SK-N-SH (cell line): ENCODE data around the gene FOXR1. TPM values are rescaled to one million over a fixed set of nuclear protein-coding genes. Genes with fewer than 3 reads are reported as not detected.

Experiments
- CTCF ChIA-PET: fragments of 300-600, 350-600 bp; formaldehyde crosslinking; extraction: SDS; loops from one replicate; lab custom pipeline; 2021; lab: Yijun Ruan, JAX
- POLR2A ChIA-PET: fragments of 350-600 bp; sonication (Branson Sonifier 250); formaldehyde crosslinking; extraction: SDS; loops from one replicate; lab custom pipeline; 2020; ENCODE audit warnings: antibody characterized with exemption, inconsistent platforms; lab: Yijun Ruan, JAX
- DNase-seq: peaks from one replicate; pipeline ENCODE4 v3.0.0; 2012
- H2AFZ ChIP-seq: fragments of 200-600 bp; sonication (generic); 2 replicates; pipeline ENCODE4 v1.8.1; 2016; ENCODE audit warnings: antibody characterized with exemption, mild to moderate bottlenecking, low read depth
- H3F3A ChIP-seq: fragments of 200-600 bp; sonication (generic); replicated peaks from 2 replicates; pipeline ENCODE3; 2016; ENCODE audit warnings: antibody characterized with exemption, mild to moderate bottlenecking; ENCODE audit not compliant: insufficient read depth
- H3K27ac ChIP-seq, 2 experiments: fragments of 200-500 bp in 1 of 2; fragments of 200-600 bp in 1 of 2; sonication (Bioruptor generic) in 1 of 2; sonication (generic), shearing (Covaris generic) in 1 of 2; 2 replicates each; pipeline versions ENCODE4 v1.5.1 to v1.6.1; 2014 to 2016; ENCODE audit warnings: low read depth in 2 of 2, inconsistent platforms in 1 of 2, low read length in 1 of 2, mild to moderate bottlenecking in 1 of 2, mixed read lengths in 1 of 2
- H3K27me3 ChIP-seq: fragments of 200-600 bp; sonication (generic), shearing (Covaris generic); 2 replicates; pipeline ENCODE4 v1.6.1; 2016; ENCODE audit warnings: mixed run types; ENCODE audit not compliant: insufficient read depth
- H3K36me3 ChIP-seq, 2 experiments: fragments of 200-500 bp in 1 of 2; fragments of 200-600 bp in 1 of 2; sonication (Bioruptor generic) in 1 of 2; sonication (generic) in 1 of 2; replicated peaks in 1 of 2; 2 replicates each; pipeline versions ENCODE3 to v1.5.1; 2014 to 2016; ENCODE audit warnings: low read length in 1 of 2, mild to moderate bottlenecking in 1 of 2; ENCODE audit not compliant: insufficient read depth in 2 of 2, control insufficient read depth in 1 of 2
- H3K4me1 ChIP-seq, 2 experiments: fragments of 200-500 bp in 1 of 2; fragments of 200-600 bp in 1 of 2; sonication (Bioruptor generic) in 1 of 2; sonication (generic), shearing (Covaris generic) in 1 of 2; 2 replicates each; pipeline versions ENCODE4 v1.5.1 to v1.6.1; 2014 to 2016; ENCODE audit warnings: low read depth in 1 of 2, low read length in 1 of 2, mixed run types in 1 of 2; ENCODE audit not compliant: insufficient read depth in 2 of 2, control insufficient read depth in 1 of 2
- H3K4me2 ChIP-seq: fragments of 200-600 bp; sonication (generic), shearing (Covaris generic); 2 replicates; pipeline ENCODE4 v1.6.1; 2017; ENCODE audit warnings: mixed run types
- H3K4me3 ChIP-seq, 2 experiments: fragments of 200-500 bp in 1 of 2; fragments of 200-600 bp in 1 of 2; sonication (Bioruptor generic) in 1 of 2; sonication (generic), shearing (Covaris generic) in 1 of 2; 2 replicates each; pipeline versions ENCODE4 v1.5.1 to v1.8.1; 2014 to 2016; ENCODE audit warnings: low read depth in 2 of 2, inconsistent platforms in 1 of 2, low read length in 1 of 2, mild to moderate bottlenecking in 1 of 2, mixed read lengths in 1 of 2, moderate library complexity in 1 of 2
- H3K79me2 ChIP-seq: fragments of 200-600 bp; sonication (generic); 2 replicates; pipeline ENCODE4 v1.8.1; 2017; ENCODE audit warnings: mild to moderate bottlenecking; ENCODE audit not compliant: insufficient read depth
- H3K9ac ChIP-seq: fragments of 200-600 bp; sonication (generic); 2 replicates; pipeline ENCODE4 v1.6.1; 2017; ENCODE audit warnings: mixed run types
- H3K9me2 ChIP-seq: fragments of 200-600 bp; sonication (generic); 2 replicates; pipeline ENCODE4 v1.6.1; 2017; ENCODE audit warnings: mixed run types
- H3K9me3 ChIP-seq: fragments of 200-600 bp; sonication (generic); 2 replicates; pipeline ENCODE4 v1.6.1; 2017; ENCODE audit warnings: mixed run types, mild to moderate bottlenecking, moderate library complexity
- H4K20me1 ChIP-seq: fragments of 200-600 bp; sonication (generic); 2 replicates; pipeline ENCODE4 v1.6.1; 2017; ENCODE audit warnings: mild to moderate bottlenecking, mixed run types; ENCODE audit not compliant: insufficient read depth
- CHD2 ChIP-seq: fragments of 150-350 bp; IDR thresholded peaks from 2 replicates; pipeline ENCODE4 v1.6.1; 2018; ENCODE audit warnings: low read length; ENCODE audit not compliant: partially characterized antibody
- EZH2phosphoT487 ChIP-seq: fragments of 200-600 bp; sonication (generic); IDR thresholded peaks from 2 replicates; pipeline ENCODE4 v1.6.1; 2017; ENCODE audit warnings: low read depth, mixed run types, mild to moderate bottlenecking, antibody characterized with exemption, moderate library complexity, borderline replicate concordance
- JUND ChIP-seq: IDR thresholded peaks from 2 replicates; pipeline ENCODE4 v1.4.0; 2012
- MEF2A ChIP-seq: IDR thresholded peaks from 2 replicates; pipeline ENCODE4 v1.4.0; 2012; ENCODE audit warnings: low read depth, borderline replicate concordance
- MXI1 ChIP-seq: IDR thresholded peaks from 2 replicates; pipeline ENCODE4 v1.6.1; 2012; ENCODE audit warnings: mild to moderate bottlenecking, low read depth, low read length, improper control_type of control experiment
- NRF1 ChIP-seq: IDR thresholded peaks from 2 replicates; pipeline ENCODE4 v1.6.1; 2012; ENCODE audit warnings: low read depth, mild to moderate bottlenecking, low read length
- RAD21 ChIP-seq: IDR thresholded peaks from 2 replicates; pipeline ENCODE4 v1.6.1; 2012; ENCODE audit warnings: mild to moderate bottlenecking, low read length
- SIN3A ChIP-seq: IDR thresholded peaks from 2 replicates; pipeline ENCODE4 v1.6.1; 2012; ENCODE audit warnings: low read depth, mild to moderate bottlenecking, low read length, moderate library complexity, borderline replicate concordance
- TAF1 ChIP-seq: IDR thresholded peaks from 2 replicates; pipeline ENCODE4 v1.6.1; 2012; ENCODE audit warnings: low read depth, mild to moderate bottlenecking, low read length, moderate library complexity, borderline replicate concordance
- WGBS: methylation state at CpG from one replicate; pipeline ENCODE4 v1.1.6; 2017; ENCODE audit warnings: low lambda C conversion rate; 5-methylcytosine and 5-hydroxymethylcytosine counted together
- polyA plus RNA-seq, 3 experiments: library from polyadenylated mRNA; depleted of rRNA; stranded (reverse); fragments of >200 nt; gene quantifications; 2 replicates each; pipeline ENCODE4 v1.2.3, GENCODE V29; 2012
- TF ChIP-seq, protein P1 (sequence below): IDR thresholded peaks from 2 replicates; pipeline ENCODE4 v1.4.0; 2012; ENCODE audit warnings: low read depth, borderline replicate concordance
- TF ChIP-seq, protein P2 (sequence below): fragments of 150-350 bp; IDR thresholded peaks from 2 replicates; pipeline ENCODE4 v1.6.1; 2017; ENCODE audit warnings: antibody characterized with exemption, low read length, low read depth, borderline replicate concordance

FOXR1 gene
- polyA plus RNA-seq, 1 of the 3 experiments (the other 2 are of a cell fraction), result not detected

DNA sequence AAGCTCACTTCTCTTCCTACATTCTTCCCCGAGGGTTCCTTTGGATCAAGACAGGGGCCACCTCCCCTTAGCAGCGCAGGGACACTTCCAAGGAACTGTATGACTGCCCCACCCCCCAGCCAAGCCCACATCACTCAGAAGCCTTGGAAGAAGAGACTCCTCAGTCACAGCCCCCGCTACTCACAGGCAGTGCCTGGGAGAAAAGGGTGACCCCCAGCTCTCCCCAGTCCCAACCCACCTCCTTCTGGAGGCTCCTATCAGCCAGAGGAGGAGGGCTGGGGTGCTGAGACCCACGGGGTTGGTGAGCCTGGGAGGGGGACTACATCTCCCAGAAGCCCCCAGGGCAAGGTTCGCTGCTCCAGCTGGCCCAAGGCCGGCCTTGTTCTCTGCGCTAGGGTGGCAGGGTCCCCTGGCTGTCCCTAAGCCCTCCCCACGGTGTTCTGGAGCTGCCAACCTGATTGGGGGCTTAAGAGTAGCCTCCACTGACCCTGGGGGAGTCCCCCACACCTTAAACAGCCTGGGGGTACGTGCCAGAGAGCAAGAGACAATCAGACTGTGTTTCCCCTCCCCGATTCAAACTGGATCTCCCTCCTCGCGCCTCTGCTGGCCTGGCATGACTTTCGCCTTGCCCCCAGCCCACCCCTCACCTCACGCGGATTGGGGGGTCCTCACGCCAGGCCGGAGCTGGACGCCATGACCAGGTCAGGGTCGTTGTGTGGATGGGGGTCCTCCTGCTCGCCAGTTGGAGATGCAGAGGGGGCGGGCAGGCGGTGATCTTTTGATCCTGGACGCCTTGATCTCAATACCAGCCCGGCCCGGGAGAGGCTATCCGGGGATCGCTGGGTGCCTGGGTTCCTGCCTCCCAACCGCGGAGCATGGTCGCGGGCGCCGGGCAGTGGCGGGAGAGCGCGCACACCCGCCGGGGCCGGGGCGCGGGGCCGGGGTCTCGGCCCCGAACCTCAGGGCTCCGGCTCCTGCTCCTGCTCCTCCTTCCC is 46.7 kb upstream of the FOXR1 start:
- ChIA-PET POLR2A (interaction anchor here (1.1 to 5.0 kb wide), 2 partner anchors 16 to 134 kb away, joined by 3 to 37 read pairs; partner anchors contain the start of gene DDX6), CTCF (interaction anchor here (0.9 to 13.4 kb wide), 7 partner anchors 10 to 246 kb away, joined by 3 to 186 read pairs (median 4); partner anchors contain the start of genes CENATAC, DDX6, TREH and UPK2)
- Histone ChIP-seq H3F3A (peaks cover 61% of the 10 kb centered on the region), H3K9ac (peak overlapping the region; percentile 94), H4K20me1 (peaks cover 46% of the 10 kb centered on the region), H3K4me1 (peaks cover 29 to 57% of the 10 kb centered on the region in 2 experiments; a peak in 3 of 4 replicates), H3K4me2 (peak overlapping the region; percentile 89), H3K4me3 (peak overlapping the region; percentile 95), H3K27me3 (no peaks in the 10 kb centered on the region), H3K9me2 (no peaks in the 10 kb centered on the region)
- 3% methylated on average over 20 of the region's 45 CpGs for WGBS
- peak; percentile 90 for DNase-seq
- TF ChIP-seq EZH2phosphoT487 (no peak), MEF2A (no peak), SIN3A (0 out of 2 replicates have a peak, but pooled peaks have one; percentile 42), CHD2 (no peak), NRF1 (no peak), JUND (no peak), MXI1 (peak; percentile 45; the same call in 1 of the 2 replicates), TAF1 (no peak), RAD21 (no peak)
- TF ChIP-seq, protein P1, sequence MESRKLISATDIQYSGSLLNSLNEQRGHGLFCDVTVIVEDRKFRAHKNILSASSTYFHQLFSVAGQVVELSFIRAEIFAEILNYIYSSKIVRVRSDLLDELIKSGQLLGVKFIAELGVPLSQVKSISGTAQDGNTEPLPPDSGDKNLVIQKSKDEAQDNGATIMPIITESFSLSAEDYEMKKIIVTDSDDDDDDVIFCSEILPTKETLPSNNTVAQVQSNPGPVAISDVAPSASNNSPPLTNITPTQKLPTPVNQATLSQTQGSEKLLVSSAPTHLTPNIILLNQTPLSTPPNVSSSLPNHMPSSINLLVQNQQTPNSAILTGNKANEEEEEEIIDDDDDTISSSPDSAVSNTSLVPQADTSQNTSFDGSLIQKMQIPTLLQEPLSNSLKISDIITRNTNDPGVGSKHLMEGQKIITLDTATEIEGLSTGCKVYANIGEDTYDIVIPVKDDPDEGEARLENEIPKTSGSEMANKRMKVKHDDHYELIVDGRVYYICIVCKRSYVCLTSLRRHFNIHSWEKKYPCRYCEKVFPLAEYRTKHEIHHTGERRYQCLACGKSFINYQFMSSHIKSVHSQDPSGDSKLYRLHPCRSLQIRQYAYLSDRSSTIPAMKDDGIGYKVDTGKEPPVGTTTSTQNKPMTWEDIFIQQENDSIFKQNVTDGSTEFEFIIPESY, result no peak
- TF ChIP-seq, protein P2, sequence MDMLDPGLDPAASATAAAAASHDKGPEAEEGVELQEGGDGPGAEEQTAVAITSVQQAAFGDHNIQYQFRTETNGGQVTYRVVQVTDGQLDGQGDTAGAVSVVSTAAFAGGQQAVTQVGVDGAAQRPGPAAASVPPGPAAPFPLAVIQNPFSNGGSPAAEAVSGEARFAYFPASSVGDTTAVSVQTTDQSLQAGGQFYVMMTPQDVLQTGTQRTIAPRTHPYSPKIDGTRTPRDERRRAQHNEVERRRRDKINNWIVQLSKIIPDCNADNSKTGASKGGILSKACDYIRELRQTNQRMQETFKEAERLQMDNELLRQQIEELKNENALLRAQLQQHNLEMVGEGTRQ, result no peak
- TF ChIP-seq, all 33 proteins: peak for 2
- Histone ChIP-seq H3K36me3 (no peaks in the 10 kb centered on the region), H2AFZ (no peak overlapping the region), H3K9me3 (no peaks in the 10 kb centered on the region), H3K79me2 (peaks cover 65% of the 10 kb centered on the region), H3K27ac (peak overlapping the region; percentile 84 to 95)
